Fibroblast of skin of right biceps (primary cell): ENCODE measurements around the gene ZDHHC18.
"Not testable (repeated sequence)": the region's sequence is repeated elsewhere in the genome, so short reads cannot be mapped to it uniquely, and the experiment has no call there.

Experiments used
- DNase-seq: peaks from one replicate; pipeline ENCODE4 v3.0.0-alpha.2; 2013

ZDHHC18 gene

GRCh38 chr1:26833432-26834405 is 7.2 kb downstream of the ZDHHC18 start:
- DNase-seq = no peak

- not testable (repeated sequence) for DNase-seq
These were observed 11.2 kb downstream of the ZDHHC18 start for GRCh38 chr1:26837665-26838064.

GRCh38 chr1:26838474-26839338 is 12.2 kb downstream of the ZDHHC18 start:
- DNase-seq = no peak

- DNase-seq = no peak
These were observed 12.8 kb downstream of the ZDHHC18 start for GRCh38 chr1:26839339-26839722.

- no peak for DNase-seq
These were observed 13.3 kb downstream of the ZDHHC18 start for GRCh38 chr1:26839779-26840178.

GRCh38 chr1:26844424-26845196 is 18.1 kb downstream of the ZDHHC18 start:
- DNase-seq = no peak

GRCh38 chr1:26847826-26848225 is 21.3 kb downstream of the ZDHHC18 start:
- not testable (repeated sequence) for DNase-seq

- DNase-seq = no peak
These were observed 22.0 kb downstream of the ZDHHC18 start for GRCh38 chr1:26848499-26848898.

GRCh38 chr1:26848941-26849774 is 22.7 kb downstream of the ZDHHC18 start:
- DNase-seq = peak; percentile 38

GRCh38 chr1:26851106-26851684 is 24.7 kb downstream of the ZDHHC18 start:
- no peak for DNase-seq

GRCh38 chr1:26852701-26853100 is 26.2 kb downstream of the ZDHHC18 start:
- DNase-seq = no peak

- peak; percentile 77 for DNase-seq
These were observed 26.7 kb downstream of the ZDHHC18 start for GRCh38 chr1:26853156-26853555.

GRCh38 chr1:26853600-26853999 is 27.1 kb downstream of the ZDHHC18 start:
- DNase-seq = no peak

GRCh38 chr1:26854906-26855305 is 28.4 kb downstream of the ZDHHC18 start:
- no peak for DNase-seq

- DNase-seq = no peak
These were observed 29.1 kb downstream of the ZDHHC18 start for GRCh38 chr1:26855636-26856035.

GRCh38 chr1:26856181-26856580 is 29.7 kb downstream of the ZDHHC18 start:
- no peak for DNase-seq

GRCh38 chr1:26856604-26857469 is 30.3 kb downstream of the ZDHHC18 start:
- DNase-seq = no peak

GRCh38 chr1:26857473-26858060 is 31.1 kb downstream of the ZDHHC18 start:
- DNase-seq = no peak

GRCh38 chr1:26858160-26858559 is 31.7 kb downstream of the ZDHHC18 start:
- peak; percentile 6 for DNase-seq
